Mucosa of descending colon (tissue), 3 donors: ENCODE results near the gene GMPPA. TPM values are rescaled to one million over a fixed set of nuclear protein-coding genes. Genes with fewer than 3 reads are reported as not detected.

Experiments
- ATAC-seq: fragments of 200-7000 bp; cut with Tn5 transposase; one replicate; pipeline ENCODE4 v1.9.1; 2020; ENCODE audit warnings: mild to moderate bottlenecking, moderate library complexity
- DNase-seq, 3 donors: peaks; one replicate each; pipeline ENCODE4 v3.0.0-alpha.2; 2020
- H3K36me3 ChIP-seq: fragments of 200-600 bp; one replicate; pipeline ENCODE4 v1.8.0; 2021; ENCODE audit warnings: low read depth, mild to moderate bottlenecking
- H3K4me1 ChIP-seq: fragments of 200-600 bp; one replicate; pipeline ENCODE4 v1.8.0; 2021; ENCODE audit warnings: low read depth, mild to moderate bottlenecking
- H3K4me3 ChIP-seq: fragments of 200-600 bp; one replicate; pipeline ENCODE4 v1.8.0; 2021; ENCODE audit warnings: mild to moderate bottlenecking
- H3K9me3 ChIP-seq: fragments of 200-600 bp; one replicate; pipeline ENCODE4 v1.8.0; 2021; ENCODE audit warnings: mild to moderate bottlenecking
- intact Hi-C, 2 donors: fragments of 100-400 bp; cut with DNase I in 1 of 2; cut with micrococcal nuclease in 1 of 2; formaldehyde crosslinking; loops; one replicate each; pipeline versions ENCODE4 v1.11.0 to v1.11.1; 2022; cut with DNase I, micrococcal nuclease
- microRNA-seq: library from miRNA; unstranded; fragments of <30 nt; microRNA quantifications from one replicate; pipeline ENCODE4, GENCODE V29; 2019
- total RNA-seq, 3 donors: library from RNA; stranded (reverse); fragmentation: NEBNext Ultra II Directional in 2 of 3; extraction: Animal tissue kit (Norgen Biotek cat#: 25700) in 2 of 3; gene quantifications; one replicate each; pipeline versions ENCODE4 v1.2.1 to v1.2.4, GENCODE V29; 2021 to 2023
- TF ChIP-seq, protein P1 (sequence below): fragments of 200-600 bp; IDR thresholded peaks from one replicate; pipeline ENCODE4 v1.8.0; 2022; ENCODE audit warnings: antibody characterized with exemption, mild to moderate bottlenecking
- donor health status: DM: no; HTN: no; CAD: no; lungs with moderate emphysema.
- donor health status: DM: no; HTN: no; CAD: no.
- donor health status: DM: no; HTN: yes; CAD: no.

Gene GMPPA
- total RNA-seq, 3 donors from 2014 or later: 33.6 to 52.6 (median 43.6) TPM

DNA sequence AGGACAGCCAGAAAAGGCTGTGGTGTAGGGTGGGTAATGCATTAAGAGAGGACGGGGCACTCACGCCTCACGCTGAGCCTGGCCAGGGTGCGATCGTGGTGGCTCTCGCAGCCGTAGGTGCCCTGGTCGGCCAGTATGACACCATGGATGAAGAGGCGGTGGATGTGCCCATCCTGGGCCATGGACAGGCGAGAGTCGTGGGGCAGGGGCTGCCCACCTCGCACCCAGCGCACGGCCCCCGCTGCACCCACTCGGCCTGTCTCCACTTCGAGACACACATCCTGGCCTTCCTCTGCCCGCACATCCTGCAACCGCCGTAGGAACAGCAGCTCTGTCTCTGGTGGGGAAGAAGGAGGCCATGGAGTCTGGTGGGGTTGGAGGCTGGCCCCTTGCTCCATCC, 57.3 kb downstream of the GMPPA start:
- Histone ChIP-seq H3K4me3 (no peak overlapping the region), H3K36me3 (no peaks in the 10 kb centered on the region), H3K9me3 (no peaks in the 10 kb centered on the region), H3K4me1 (peaks cover 13% of the 10 kb centered on the region)
- intact Hi-C loops: no loop called here
- no peak for ATAC-seq
- DNase-seq: peak in 1 of 3 donors; percentile 16
- TF ChIP-seq, protein P1, sequence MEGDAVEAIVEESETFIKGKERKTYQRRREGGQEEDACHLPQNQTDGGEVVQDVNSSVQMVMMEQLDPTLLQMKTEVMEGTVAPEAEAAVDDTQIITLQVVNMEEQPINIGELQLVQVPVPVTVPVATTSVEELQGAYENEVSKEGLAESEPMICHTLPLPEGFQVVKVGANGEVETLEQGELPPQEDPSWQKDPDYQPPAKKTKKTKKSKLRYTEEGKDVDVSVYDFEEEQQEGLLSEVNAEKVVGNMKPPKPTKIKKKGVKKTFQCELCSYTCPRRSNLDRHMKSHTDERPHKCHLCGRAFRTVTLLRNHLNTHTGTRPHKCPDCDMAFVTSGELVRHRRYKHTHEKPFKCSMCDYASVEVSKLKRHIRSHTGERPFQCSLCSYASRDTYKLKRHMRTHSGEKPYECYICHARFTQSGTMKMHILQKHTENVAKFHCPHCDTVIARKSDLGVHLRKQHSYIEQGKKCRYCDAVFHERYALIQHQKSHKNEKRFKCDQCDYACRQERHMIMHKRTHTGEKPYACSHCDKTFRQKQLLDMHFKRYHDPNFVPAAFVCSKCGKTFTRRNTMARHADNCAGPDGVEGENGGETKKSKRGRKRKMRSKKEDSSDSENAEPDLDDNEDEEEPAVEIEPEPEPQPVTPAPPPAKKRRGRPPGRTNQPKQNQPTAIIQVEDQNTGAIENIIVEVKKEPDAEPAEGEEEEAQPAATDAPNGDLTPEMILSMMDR: no peak

DNA sequence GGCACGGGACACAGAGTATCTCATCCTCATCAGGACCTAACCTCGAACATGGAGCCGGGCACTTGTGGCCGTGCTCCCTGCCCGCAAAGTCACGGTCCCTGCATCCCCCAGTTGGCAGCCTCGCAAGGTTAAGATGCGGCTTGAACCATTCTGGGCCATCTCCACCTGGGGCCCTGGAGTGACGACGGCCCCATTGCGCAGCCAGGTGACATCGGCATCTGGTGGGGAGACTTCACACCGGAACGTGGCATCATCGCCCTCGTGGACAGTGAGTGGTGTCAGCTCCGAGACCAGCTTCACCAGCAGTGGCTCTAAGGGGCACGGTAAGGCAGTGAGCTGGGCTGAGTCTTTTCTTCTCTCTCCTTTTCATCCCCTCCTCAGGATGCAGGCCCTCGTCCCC, 57.7 kb downstream of the GMPPA start:
- Histone ChIP-seq H3K36me3 (no peaks in the 10 kb centered on the region), H3K4me3 (no peak overlapping the region), H3K4me1 (peaks cover 13% of the 10 kb centered on the region), H3K9me3 (no peaks in the 10 kb centered on the region)
- intact Hi-C loops: no loop called here
- TF ChIP-seq, protein P1: no peak
- ATAC-seq (no peak), DNase-seq (no peak)

Small RNA genes within 50 kb of the gene (microRNA-seq; reads per million reads assigned to microRNA genes)
- gene MIR3132: not detected

Other genes with a start within 250 kb of the GMPPA start
- gene TUBA4B, start 245.6 kb upstream of the GMPPA start, total RNA-seq: not detected
- gene TUBA4A, start 245.0 kb upstream of the GMPPA start, total RNA-seq: 10 to 100 TPM; 69.7 to 75.3 (median 75.0) TPM
- gene DNAJB2, start 219.5 kb upstream of the GMPPA start, total RNA-seq: 10 to 100 TPM; 61.0 to 71.0 (median 68.7) TPM
- 10 to 100 TPM in 1 of 3 donors, 1 to 10 TPM in 1, under 1 TPM in 1; 0.72 to 13.0 (median 1.0) TPM for gene PTPRN, start 189.5 kb upstream of the GMPPA start, total RNA-seq
- not detected for gene RESP18, start 166.1 kb upstream of the GMPPA start, total RNA-seq
- gene DNPEP, start 111.0 kb upstream of the GMPPA start, total RNA-seq: 100 to 1,000 TPM in 2 of 3 donors, 10 to 100 TPM in 1; 75.7 to 127 (median 125) TPM
- gene DES, start 80.5 kb upstream of the GMPPA start, total RNA-seq: 1,000 to 10,000 TPM in 1 of 3 donors, 100 to 1,000 TPM in 1, 10 to 100 TPM in 1; 65.4 to 4,715 (median 359) TPM
- 100 to 1,000 TPM in 1 of 3 donors, 10 to 100 TPM in 1, 1 to 10 TPM in 1; 7.9 to 242 (median 22.2) TPM for gene SPEG, start 64.0 kb upstream of the GMPPA start, total RNA-seq
- under 1 TPM in 1 of 3 donors, not detected in 2; 0.09 TPM for gene ASIC4, start 15.6 kb downstream of the GMPPA start, total RNA-seq
- gene CHPF, start 44.9 kb downstream of the GMPPA start, total RNA-seq: 10 to 100 TPM; 19.4 to 25.9 (median 20.5) TPM
- 1 to 10 TPM in 2 of 3 donors, under 1 TPM in 1; 0.69 to 2.7 (median 2.7) TPM for gene TMEM198, start 45.1 kb downstream of the GMPPA start, total RNA-seq
- gene OBSL1, start 72.6 kb downstream of the GMPPA start, total RNA-seq: 10 to 100 TPM in 2 of 3 donors, 1 to 10 TPM in 1; 7.6 to 53.0 (median 12.6) TPM
- under 1 TPM in 1 of 3 donors, not detected in 2; 0.19 TPM for gene INHA, start 73.4 kb downstream of the GMPPA start, total RNA-seq
- gene STK11IP, start 99.0 kb downstream of the GMPPA start, total RNA-seq: 10 to 100 TPM; 34.6 to 42.0 (median 39.6) TPM
- 1 to 10 TPM in 1 of 3 donors, under 1 TPM in 2; 0.29 to 3.4 (median 0.34) TPM for gene SLC4A3, start 128.7 kb downstream of the GMPPA start, total RNA-seq